ENCODE data around the gene UBE2E2. TPM values are rescaled to one million over a fixed set of nuclear protein-coding genes. Genes with fewer than 3 reads are reported as not detected.

The UBE2E2 gene
- total and polyA plus RNA-seq, 2 of the 13 experiments (the other 11 are each of a cell fraction or from before 2014, with no cell fraction given), result 0.77 to 1.5 TPM

GRCh38 chr3:23203708-23204330 is 692 bp downstream of the UBE2E2 start:
- 4% methylated on average over 19 of the region's 19 CpGs for WGBS (ENCODE audit: low lambda C conversion rate)
- Histone ChIP-seq H3K4me1 (ENCODE audit: insufficient read depth, low read length) (no peaks in the 10 kb centered on the region; the same call in 1 of the 2 replicates), H3K27me3 (ENCODE audit: control insufficient read depth in 1 of 2, insufficient read depth in 2 of 2, low read length in 2 of 2) (peaks cover 0 to 36% of the 10 kb centered on the region in 2 experiments), H2AFZ (ENCODE audit: low read length) (peak overlapping the region; percentile 27), H3K79me2 (ENCODE audit: insufficient read depth, low read length) (no peaks in the 10 kb centered on the region), H3K4me3 (replicated peaks in 1 of 3; ENCODE audit: insufficient read depth in 1 of 3, low read depth in 2 of 3, low read length in 3 of 3) (peak overlapping the region; percentile 57 to 79 (median 76); a peak in 5 of 6 replicates), H3K9me3 (ENCODE audit: low read length) (no peaks in the 10 kb centered on the region), H3K4me2 (ENCODE audit: low read depth, low read length) (peak overlapping the region; percentile 92), H4K20me1 (ENCODE audit: insufficient read depth, low read length) (no peaks in the 10 kb centered on the region), H3K9ac (ENCODE audit: insufficient read depth, low read depth, low read length) (no peak overlapping the region; the same call in 1 of the 2 replicates), H3K36me3 (replicated peaks in 1 of 2; ENCODE audit: control insufficient read depth in 1 of 2, insufficient read depth in 2 of 2, low read length in 2 of 2) (no peaks in the 10 kb centered on the region), H3K27ac (ENCODE audit: extremely low read length, insufficient read depth, low read length) (no peak overlapping the region)
- TF ChIP-seq ZNF747 (CRISPR knock-in tag; IDR thresholded peaks at IDR 0.05; ENCODE audit: borderline replicate concordance) (no peak), ZNF362 (CRISPR knock-in tag; IDR thresholded peaks at IDR 0.05; ENCODE audit: borderline replicate concordance) (no peak), CBX2 (IDR thresholded peaks at IDR 0.05; ENCODE audit: low read depth, low read length) (0 out of 2 replicates have a peak, but pooled peaks have one; percentile 8), CBX2 (CRISPR knock-in tag; IDR thresholded peaks at IDR 0.05; ENCODE audit: low read depth) (no peak), ZBTB14 (CRISPR knock-in tag; IDR thresholded peaks at IDR 0.05) (no peak), ZNF773 (CRISPR knock-in tag; IDR thresholded peaks at IDR 0.05; ENCODE audit: borderline replicate concordance) (no peak)
- ATAC-seq (peak; percentile 27), FAIRE-seq (no peak), DNase-seq (ENCODE audit: low spot score) (no peak)
- intact Hi-C loops (cut with micrococcal nuclease; ENCODE audit: unreplicated experiment), result no loop called here
- ChIA-PET POLR2A (no interaction called here), CTCF (ENCODE audit: low intra/inter-chr PET ratio, low total read pairs) (no interaction called here)
- no TSS peak for BruUV-seq (replicated peaks)
- in situ Hi-C loops (cut with HindIII; ENCODE audit: extremely low pct_ligation_motif_present, low pct_unique_long_range_greater_than_20kb), result no loop called here

All from HepG2 (cell line).